Stimulated activated naive CD8-positive, alpha-beta T cell treated with anti-CD3 and anti-CD28 coated beads, Interleukin-15, Interleukin-2, amounts not matched to agents 100 U/mL and 50 U/mL, for 24 hours (primary cell): ENCODE results near the gene MYOZ3.

ENCODE experiments used
- ATAC-seq: fragments of 150-1000 bp; cut with Tn5 transposase; one replicate; pipeline ENCODE4 v1.10.0; 2021
- DNase-seq: peaks from one replicate; pipeline ENCODE4 v3.0.0; 2021

MYOZ3 gene

GRCh38 chr5:150642991-150643710 lies 17.9 kb upstream of the MYOZ3 start:
- no peak for DNase-seq
- no peak for ATAC-seq

DNA sequence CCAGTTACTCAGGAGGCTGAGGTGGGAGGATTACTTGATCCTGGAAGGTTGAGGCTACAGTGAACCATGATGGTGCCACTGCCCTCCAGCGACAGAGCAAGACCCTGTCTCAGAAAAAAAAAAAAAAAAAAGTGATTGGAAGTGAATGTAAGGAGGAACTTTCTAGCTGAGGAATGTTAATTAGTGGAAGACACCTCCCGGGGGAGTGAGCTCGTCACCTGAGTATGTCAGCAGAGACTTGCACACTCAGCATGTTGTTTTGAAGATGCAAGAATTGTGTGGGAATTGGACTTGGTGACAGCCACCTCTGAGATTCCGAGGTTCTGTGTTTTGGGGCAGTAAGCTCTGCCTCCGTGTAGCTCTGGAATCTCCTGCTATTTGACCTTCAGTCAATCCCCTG lies 17.0 kb upstream of the MYOZ3 start:
- ATAC-seq (no peak), DNase-seq (no peak)

GRCh38 chr5:150644514-150644913 lies 16.5 kb upstream of the MYOZ3 start:
- DNase-seq (no peak), ATAC-seq (no peak)

GRCh38 chr5:150645070-150645700 lies 15.9 kb upstream of the MYOZ3 start:
- no peak for DNase-seq
- no peak for ATAC-seq

DNA sequence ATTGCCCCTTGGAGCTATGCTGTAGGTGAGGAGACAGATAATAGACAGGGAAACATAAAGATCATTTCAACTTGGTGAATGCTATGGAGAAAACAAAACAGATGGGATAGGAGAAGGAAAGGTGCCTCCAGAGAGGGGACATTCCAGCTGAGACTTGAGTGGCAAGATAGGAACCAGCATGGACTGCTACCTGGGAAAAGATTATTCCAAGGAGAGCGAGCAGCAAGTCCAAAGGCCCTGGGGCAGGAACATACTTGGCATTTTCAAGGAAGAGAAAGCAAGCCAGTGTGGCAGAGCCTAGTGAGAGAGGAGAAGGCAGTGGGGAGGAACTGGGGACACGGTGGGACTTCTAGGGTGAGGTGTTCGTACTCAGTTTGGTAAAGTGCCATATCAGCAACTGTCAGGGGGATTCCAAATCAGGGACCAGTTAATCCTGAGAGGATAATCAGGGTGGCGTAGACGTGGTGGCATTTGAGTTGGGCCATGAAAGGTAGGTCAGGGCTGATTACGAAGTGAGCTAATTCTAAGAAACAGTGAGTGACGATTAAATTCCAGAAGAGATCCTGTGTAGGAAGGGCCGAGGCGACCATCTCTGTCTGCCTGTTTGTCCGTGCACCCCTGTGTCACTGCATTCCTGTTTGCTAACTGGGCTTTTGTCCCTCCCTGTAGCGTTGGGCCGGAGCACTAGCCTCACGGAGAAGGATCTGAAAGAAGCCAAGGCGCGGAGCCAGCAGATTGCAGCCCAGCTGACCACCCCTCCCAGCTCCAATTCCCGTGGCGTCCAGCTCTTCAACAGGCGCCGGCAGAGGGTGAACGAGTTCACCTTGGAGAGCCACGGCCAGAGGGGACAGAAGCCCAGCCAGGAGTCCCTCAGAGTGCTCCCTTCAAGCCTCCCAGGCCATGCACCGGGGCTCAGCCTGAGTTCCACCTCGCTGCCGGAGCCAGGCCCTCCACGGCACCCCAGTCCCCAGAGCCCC lies 13.5 kb upstream of the MYOZ3 start:
- ATAC-seq, result no peak
- no peak for DNase-seq

DNA sequence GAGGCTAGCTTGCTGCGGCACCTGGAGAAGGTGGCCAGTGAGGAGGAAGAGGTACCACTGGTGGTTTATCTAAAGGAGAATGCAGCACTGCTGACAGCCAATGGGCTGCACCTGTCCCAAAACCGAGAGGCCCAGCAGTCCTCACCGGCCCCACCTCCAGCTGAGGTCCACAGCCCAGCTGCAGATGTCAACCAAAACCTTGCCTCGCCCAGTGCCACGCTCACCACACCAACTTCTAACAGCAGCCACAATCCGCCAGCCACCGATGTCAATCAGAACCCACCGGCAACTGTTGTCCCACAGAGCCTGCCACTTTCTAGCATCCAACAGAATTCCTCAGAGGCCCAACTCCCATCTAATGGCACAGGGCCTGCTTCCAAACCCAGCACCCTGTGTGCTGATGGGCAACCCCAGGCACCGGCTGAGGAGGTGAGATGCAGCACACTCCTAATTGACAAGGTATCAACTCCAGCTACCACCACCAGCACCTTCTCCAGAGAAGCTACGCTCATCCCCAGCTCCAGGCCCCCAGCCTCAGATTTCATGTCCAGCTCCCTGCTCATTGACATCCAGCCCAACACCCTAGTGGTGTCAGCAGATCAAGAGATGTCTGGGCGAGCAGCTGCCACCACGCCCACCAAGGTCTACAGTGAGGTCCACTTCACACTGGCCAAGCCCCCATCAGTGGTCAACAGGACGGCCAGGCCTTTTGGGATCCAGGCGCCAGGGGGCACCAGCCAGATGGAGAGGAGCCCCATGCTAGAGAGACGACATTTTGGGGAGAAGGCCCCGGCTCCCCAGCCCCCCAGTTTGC lies 12.6 kb upstream of the MYOZ3 start:
- no peak for DNase-seq
- no peak for ATAC-seq

GRCh38 chr5:150649108-150650020 lies 11.7 kb upstream of the MYOZ3 start:
- DNase-seq, result no peak
- ATAC-seq, result no peak

DNA sequence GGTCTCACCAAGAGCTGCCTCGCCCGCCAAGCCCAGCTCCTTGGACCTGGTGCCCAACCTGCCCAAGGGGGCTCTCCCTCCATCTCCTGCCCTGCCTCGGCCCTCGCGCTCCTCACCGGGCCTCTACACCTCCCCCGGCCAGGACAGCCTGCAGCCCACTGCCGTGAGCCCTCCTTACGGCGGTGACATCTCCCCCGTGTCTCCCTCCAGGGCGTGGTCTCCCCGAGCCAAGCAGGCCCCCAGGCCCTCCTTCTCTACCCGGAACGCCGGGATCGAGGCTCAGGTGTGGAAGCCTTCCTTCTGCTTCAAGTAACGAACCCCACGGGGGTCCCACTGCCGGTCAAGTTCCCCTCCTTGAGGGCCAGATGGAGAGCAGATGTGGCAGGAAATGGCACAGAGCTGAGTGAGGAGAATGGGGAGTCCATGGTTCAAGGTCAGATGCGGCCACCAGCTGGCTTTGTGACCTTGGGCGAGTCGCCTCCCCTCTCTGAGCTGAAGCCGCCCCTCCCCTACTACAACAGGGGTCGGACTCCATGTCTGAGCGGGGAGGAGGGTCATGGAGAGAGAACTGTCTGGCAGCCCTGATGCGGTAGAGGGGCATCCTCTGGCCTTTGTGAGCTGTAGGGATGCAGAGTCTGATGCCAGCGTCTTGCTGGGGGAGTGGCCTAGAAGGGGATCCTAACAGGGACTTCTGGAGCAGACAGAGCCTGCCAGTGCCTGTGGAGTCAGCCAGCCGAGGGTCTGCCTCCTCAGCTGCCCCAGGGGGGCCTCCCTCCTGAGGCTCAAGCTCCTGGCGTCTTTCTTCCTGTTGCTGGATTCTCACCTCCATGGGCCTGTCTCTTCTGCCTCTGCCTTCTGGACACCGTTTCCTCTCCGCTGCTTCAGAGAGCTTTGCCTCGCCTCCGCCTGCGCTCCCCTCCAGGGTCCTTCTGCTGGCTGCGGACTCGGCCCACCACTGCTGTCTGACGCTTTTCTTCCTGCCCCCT lies 10.7 kb upstream of the MYOZ3 start:
- ATAC-seq (no peak), DNase-seq (no peak)

DNA sequence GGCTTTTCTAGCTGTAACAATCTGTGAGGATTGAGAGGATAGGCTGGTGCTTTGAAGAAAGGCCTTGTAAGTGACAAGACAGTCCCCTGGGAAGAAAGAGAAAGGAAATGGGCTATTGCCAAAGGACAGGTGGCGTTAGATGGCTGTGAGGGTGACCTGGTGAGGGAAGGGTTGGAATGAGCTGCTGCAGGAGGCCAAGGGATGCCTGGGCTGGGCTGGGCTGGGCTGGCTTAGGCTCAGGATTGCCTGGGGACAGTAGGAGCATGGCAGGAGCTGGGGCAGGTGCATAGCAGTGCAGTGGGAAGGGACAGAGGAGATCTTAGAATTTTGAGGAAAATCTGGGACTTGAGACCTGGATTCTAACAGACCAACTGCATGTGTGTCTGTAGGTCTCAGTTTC lies 9.7 kb upstream of the MYOZ3 start:
- no peak for ATAC-seq
- no peak for DNase-seq

GRCh38 chr5:150651924-150652671 lies 9.0 kb upstream of the MYOZ3 start:
- DNase-seq, result no peak
- ATAC-seq, result no peak

DNA sequence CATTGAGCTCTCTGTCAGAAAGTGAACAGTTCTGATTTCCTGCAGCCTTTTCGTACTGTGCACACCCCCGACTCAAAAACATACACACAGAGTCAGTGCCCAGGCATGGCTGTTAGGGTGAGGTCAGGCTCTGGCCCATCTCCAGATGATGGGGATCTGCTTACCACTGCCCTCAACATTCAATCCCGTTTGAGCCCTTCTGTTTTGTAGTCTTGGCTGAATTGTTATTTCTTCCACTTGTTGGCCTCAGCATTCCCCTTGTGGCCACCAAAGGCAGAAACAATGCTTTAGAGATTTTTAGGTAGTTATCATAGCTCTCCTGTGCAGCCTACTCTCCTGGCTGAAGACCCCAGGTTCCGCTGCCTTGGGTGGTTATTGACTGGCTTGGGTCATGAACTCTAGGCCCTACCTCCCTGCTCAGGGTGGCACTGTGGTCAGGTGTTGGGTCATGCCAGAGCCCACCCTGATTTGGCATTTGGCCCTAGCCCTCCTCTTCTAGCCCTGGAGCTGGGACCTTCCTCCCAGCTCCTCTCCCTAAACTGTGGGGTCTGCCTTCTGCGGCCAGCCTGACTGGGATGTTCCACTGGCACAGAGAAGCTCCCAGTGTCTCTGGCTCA lies 7.8 kb upstream of the MYOZ3 start:
- DNase-seq, result no peak
- ATAC-seq, result no peak

GRCh38 chr5:150653762-150654556 lies 7.1 kb upstream of the MYOZ3 start:
- DNase-seq, result no peak
- no peak for ATAC-seq

GRCh38 chr5:150655221-150655620 lies 5.8 kb upstream of the MYOZ3 start:
- no peak for DNase-seq
- ATAC-seq, result no peak

GRCh38 chr5:150656191-150657132 lies 4.6 kb upstream of the MYOZ3 start:
- peak; percentile 76 for DNase-seq

GRCh38 chr5:150658121-150658520 lies 2.9 kb upstream of the MYOZ3 start:
- ATAC-seq (no peak), DNase-seq (no peak)

More at GRCh38 chr5:150656191-150657132, 4.6 kb upstream of the MYOZ3 start:
- ATAC-seq, result peak; percentile 76

- DNase-seq (no peak), ATAC-seq (no peak)
Observed at GRCh38 chr5:150658699-150659265, 2.3 kb upstream of the MYOZ3 start.
